Muscle of leg (tissue), 11 donors: ENCODE results near the gene ZNF444. TPM values are rescaled to one million over a fixed set of nuclear protein-coding genes. Genes with fewer than 3 reads are reported as not detected.

Source experiments
- DNase-seq: peaks from one replicate; pipeline ENCODE4 v3.0.0; 2013
- H3K27ac ChIP-seq: one replicate; pipeline ENCODE4 v1.5.1; 2013; ENCODE audit warnings: mild to moderate bottlenecking, low read length, control low read depth
- H3K27me3 ChIP-seq: one replicate; pipeline ENCODE4 v1.6.1; 2013; ENCODE audit warnings: low read length; ENCODE audit not compliant: control insufficient read depth, insufficient read depth
- H3K36me3 ChIP-seq: one replicate; pipeline ENCODE4 v1.6.1; 2013; ENCODE audit warnings: low read length; ENCODE audit not compliant: control insufficient read depth, insufficient read depth
- H3K4me1 ChIP-seq: one replicate; pipeline ENCODE4 v1.6.1; 2013; ENCODE audit warnings: low read length; ENCODE audit not compliant: control insufficient read depth, insufficient read depth
- H3K4me3 ChIP-seq: one replicate; pipeline ENCODE4 v1.5.1; 2013; ENCODE audit warnings: low read length, control low read depth
- H3K9me3 ChIP-seq: replicated peaks from 2 replicates; pipeline ENCODE4 v1.6.1; 2013; ENCODE audit warnings: low read depth, low read length; ENCODE audit not compliant: control insufficient read depth
- WGBS: methylation state at CpG from one replicate; pipeline ENCODE4 v1.1.5; 2013; ENCODE audit warnings: missing lambda C conversion rate; ENCODE audit not compliant: insufficient coverage; 5-methylcytosine and 5-hydroxymethylcytosine counted together
- polyA plus RNA-seq, 8 donors: library from polyadenylated mRNA; unstranded; fragments of 120-200 nt; gene quantifications; one replicate each; pipeline versions ENCODE4 v1.2.1 to v1.2.3, GENCODE V29; 2013; ENCODE audit warnings: inconsistent platforms in 1 of 8, low replicate concordance in 1 of 8; ENCODE audit not compliant: insufficient read length in 8 of 8, insufficient read depth in 1 of 8
- total RNA-seq: library from RNA; stranded (reverse); fragments of 120-200 nt; gene quantifications from one replicate; pipeline ENCODE4 v1.2.4, GENCODE V29; 2013

Gene ZNF444
- total and polyA plus RNA-seq, 9 donors: 10.5 to 26.2 (median 19.4) TPM

DNA sequence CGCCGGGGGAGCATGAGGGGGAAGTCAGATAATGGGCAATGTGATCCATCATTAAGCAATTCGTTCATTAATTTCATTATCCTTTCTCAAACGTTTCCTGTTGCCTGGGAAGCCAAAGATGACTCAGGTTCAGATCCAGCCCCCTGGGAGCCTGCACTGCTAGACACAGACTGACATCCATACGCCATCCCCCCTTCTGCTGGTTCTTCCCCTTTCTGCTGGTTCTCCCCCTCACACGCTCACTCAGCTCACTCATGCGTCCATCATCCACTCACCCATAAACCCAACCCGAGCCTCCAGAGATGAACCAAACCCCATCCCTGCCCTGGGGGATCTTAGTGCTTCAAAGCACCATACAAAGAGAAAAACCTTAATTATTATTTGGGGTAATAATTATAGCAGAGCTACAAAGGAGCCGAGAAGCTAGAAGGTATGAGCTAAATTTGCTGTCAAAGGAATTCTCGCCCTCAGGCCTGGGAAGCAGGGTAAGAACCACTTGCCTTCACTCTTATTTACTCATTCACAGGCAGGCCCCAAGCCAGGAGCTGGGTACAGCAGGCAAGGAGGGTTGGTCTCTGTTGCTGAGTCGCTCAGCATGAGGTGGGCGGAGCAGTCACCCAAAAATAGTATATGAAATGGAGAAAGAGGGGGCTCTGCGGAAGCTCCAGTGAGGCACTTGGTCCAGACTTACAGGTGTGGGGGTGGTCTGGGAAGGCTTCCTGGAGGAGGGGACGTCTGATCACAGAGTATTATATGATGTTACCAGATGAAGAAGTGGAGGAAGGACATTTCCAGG, 7.0 kb upstream of the ZNF444 start:
- Histone ChIP-seq H3K4me3 (no peak overlapping the region), H3K4me1 (peaks cover 10% of the 10 kb centered on the region), H3K9me3 (no peaks in the 10 kb centered on the region), H3K27me3 (no peaks in the 10 kb centered on the region), H3K27ac (no peak overlapping the region), H3K36me3 (no peaks in the 10 kb centered on the region)
- WGBS: 58% methylated on average over 4 of the region's 14 CpGs
- DNase-seq: no peak

DNA sequence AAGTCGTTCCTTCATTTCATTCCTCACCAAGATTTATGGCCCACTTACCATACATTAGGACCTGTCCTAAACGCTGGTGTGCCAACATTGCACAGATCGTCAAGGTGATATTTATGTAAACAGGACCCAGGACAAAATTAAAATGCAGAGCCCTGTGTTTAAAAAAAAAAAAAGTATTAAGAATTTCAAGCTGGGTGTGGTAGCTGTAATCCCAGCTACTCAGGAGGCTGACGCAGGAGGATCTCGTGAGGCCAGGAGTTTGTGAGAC, 6.5 kb upstream of the ZNF444 start:
- Histone ChIP-seq H3K9me3 (no peaks in the 10 kb centered on the region), H3K27me3 (no peaks in the 10 kb centered on the region), H3K27ac (no peak overlapping the region), H3K36me3 (no peaks in the 10 kb centered on the region), H3K4me1 (peaks cover 10% of the 10 kb centered on the region), H3K4me3 (no peak overlapping the region)
- 71% methylated on average over 2 of the region's 5 CpGs for whole genome bisulfite sequencing
- no peak for DNase-seq

DNA sequence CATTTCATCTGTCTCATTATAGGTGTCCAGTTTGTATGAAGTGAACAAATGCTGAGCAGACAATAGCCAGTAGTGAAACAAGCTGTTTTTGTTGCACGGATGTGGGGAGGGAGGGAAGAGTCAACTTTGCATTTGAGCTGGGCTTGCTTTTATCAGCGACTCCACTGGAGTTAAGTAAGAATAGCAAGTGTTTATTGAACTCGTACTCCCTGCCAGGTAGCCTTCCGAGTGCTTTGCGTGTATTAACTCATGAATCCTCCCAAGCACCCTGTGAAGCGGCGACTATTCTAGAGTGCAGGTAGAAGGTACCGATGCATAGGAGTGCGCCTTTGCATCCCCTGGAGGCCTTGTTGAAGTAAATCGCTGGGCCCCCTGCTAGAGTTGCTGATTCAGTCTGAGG, 4.7 kb upstream of the ZNF444 start:
- Histone ChIP-seq H3K27me3 (no peaks in the 10 kb centered on the region), H3K4me3 (no peak overlapping the region), H3K36me3 (no peaks in the 10 kb centered on the region), H3K4me1 (peaks cover 18% of the 10 kb centered on the region), H3K27ac (no peak overlapping the region), H3K9me3 (no peaks in the 10 kb centered on the region)
- WGBS: 52% methylated on average over 7 of the region's 10 CpGs
- no peak for DNase-seq

DNA sequence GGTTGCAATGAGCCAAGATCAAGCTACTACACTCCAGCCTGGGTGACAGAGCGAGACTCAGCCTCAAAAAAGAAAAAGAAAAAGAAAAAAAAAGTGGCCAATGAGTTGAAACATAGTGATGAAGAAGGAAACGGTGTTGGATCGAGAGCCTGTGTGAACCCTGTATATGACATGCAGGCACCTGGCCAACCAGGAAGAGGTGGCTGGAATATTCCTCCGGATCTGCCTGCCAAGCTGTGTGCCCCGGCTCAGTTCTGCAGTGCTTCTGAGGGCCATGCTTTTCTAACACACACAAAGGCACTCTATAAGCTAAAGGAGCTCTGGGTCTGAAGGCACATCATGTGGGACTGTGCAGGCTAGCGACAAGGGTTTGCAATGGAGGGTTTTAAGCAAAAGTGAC, 3.7 kb upstream of the ZNF444 start:
- H3K9me3 ChIP-seq: no peaks in the 10 kb centered on the region
- 48% methylated on average over 4 of the region's 6 CpGs for WGBS
- H3K36me3 ChIP-seq: no peaks in the 10 kb centered on the region
- H3K4me1 ChIP-seq: peaks cover 21% of the 10 kb centered on the region
- DNase-seq: no peak
- H3K27ac ChIP-seq: no peak overlapping the region
- H3K4me3 ChIP-seq: no peak overlapping the region
- no peaks in the 10 kb centered on the region for H3K27me3 ChIP-seq

DNA sequence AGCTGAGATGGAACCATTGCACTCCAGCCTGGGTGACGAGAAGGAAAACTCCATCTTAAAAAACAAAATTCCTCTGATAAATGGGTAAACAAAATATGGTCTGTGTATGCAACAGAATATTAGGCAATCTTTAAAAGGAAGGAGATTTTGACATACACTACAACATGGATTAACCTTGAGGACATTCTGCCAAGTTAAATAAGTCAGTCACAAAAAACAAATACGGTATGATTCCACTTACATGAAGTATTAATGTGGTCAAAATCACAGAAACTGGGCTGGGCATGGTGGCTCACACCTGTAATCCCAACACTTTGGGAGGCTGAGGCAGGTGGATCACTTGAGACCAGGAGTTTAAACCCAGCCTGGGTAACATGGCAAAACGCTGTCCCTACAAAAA, 3.0 kb upstream of the ZNF444 start:
- Histone ChIP-seq H3K4me3 (no peak overlapping the region), H3K4me1 (peaks cover 23% of the 10 kb centered on the region), H3K27me3 (no peaks in the 10 kb centered on the region), H3K36me3 (no peaks in the 10 kb centered on the region), H3K27ac (no peak overlapping the region), H3K9me3 (no peaks in the 10 kb centered on the region)
- WGBS: 100% methylated on average over 1 of the region's 3 CpGs
- DNase-seq: no peak

DNA sequence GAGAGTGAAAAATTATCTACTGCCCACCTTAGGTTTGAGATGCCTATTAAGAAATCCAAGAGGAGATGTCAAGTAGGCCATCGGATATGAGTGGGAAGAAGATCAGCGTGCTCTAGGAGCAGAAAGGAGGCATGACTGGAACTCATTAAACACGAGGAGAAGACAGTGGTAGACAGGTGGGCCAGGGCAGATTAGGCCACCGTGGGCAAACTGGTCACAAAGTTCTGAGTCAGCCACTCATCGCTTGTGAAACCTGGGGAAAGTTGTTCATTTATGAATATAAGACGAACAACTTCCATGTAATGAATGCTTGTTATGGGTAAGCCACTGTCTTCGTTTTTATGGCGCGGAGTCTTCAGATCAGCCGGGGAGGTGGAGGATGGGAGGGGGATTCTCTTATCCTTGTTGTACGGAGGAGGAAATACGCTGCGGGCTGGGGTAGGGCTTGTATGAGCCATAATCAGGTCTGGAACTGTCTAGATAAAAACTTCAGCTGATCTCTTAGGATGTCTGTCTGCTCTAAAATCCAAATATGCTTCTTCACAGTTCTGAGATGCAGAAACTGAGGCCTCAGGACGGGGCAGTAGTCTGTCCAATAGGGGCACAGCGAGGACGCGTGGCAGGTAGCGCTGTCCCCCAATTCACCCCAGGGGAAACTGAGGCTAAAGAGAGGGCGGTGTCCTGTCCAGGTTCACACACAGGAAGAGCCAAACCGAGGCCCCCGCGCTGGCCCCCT, 1.1 kb upstream of the ZNF444 start:
- peaks cover 23% of the 10 kb centered on the region for H3K4me1 ChIP-seq
- no peaks in the 10 kb centered on the region for H3K27me3 ChIP-seq
- 26% methylated on average over 17 of the region's 22 CpGs for WGBS
- H3K36me3 ChIP-seq: no peaks in the 10 kb centered on the region
- peak overlapping the region; percentile 79 for H3K4me3 ChIP-seq
- H3K27ac ChIP-seq: peak overlapping the region; percentile 95
- peak; percentile 22 for DNase-seq
- H3K9me3 ChIP-seq: no peaks in the 10 kb centered on the region

DNA sequence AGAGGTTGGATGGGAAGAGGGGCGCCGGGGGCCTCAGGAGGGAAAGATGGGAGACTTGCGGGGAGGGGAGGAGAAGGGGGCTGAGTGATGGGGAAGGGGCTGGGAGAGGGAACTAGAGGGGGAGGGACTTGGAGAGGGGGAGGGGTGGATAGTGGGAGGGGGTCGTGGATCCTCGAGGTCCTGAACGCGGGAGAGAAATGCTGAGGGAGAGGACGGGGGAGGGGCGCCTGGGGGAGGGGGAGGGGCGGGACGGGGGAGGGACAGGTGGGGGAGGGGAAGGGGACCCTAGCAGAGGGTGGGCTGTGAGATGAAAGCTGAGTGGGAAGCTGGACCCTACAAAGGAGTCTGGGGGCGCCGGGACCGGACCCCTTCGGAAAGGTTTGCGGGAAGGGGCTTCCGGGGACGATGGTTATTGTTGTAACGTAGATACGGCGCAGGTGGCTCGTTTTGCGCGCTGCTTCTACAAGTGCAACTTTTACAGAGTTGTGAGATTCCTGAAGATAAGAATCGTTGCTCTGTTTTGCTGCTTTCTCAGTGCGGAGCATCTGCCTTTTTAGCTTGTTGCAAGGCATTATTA, 418 bp downstream of the ZNF444 start:
- Histone ChIP-seq H3K27me3 (no peaks in the 10 kb centered on the region), H3K27ac (peak overlapping the region; percentile 95), H3K36me3 (no peaks in the 10 kb centered on the region), H3K4me1 (peaks cover 29% of the 10 kb centered on the region), H3K9me3 (no peaks in the 10 kb centered on the region), H3K4me3 (peak overlapping the region; percentile 79)
- peak; percentile 39 for DNase-seq
- 0% methylated on average over 10 of the region's 26 CpGs for WGBS

DNA sequence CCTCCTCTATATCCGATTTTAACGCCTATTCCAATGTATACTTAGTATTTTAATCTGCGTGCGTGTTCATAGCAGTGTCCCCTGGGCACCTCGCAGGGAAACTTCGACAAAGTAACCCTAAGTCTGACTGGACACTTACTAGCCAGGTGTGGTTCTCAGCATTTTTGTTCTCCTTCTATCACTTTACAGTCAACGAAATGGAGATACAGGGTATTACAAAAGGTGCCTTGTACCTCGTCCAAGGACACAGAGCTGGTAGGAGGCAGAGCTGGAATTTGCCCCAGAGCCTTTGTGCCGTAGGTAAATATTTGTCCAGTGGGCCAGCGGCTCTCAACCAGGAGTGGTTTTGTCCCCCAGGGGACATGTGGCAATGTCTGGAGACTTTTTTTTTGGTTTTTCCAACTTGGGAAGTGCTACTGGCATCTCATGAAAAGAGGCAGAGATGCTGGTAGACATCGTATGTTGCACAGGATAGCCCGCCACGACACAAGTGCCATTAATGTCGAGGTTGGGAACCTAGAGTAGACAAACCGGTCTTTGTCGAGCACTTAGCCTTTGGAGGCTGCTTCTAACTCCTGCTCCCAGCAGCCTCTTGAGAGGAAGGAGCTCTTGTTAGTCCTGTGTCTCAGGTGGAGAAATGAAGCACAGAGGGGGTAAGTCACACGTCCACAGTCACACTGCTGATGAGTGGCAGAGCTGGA, 1.1 kb downstream of the ZNF444 start:
- peak overlapping the region; percentile 95 for H3K27ac ChIP-seq
- 55% methylated on average over 17 of the region's 17 CpGs for WGBS
- no peaks in the 10 kb centered on the region for H3K27me3 ChIP-seq
- no peak for DNase-seq
- H3K4me1 ChIP-seq: peaks cover 35% of the 10 kb centered on the region
- no peaks in the 10 kb centered on the region for H3K9me3 ChIP-seq
- H3K4me3 ChIP-seq: peak overlapping the region; percentile 79
- H3K36me3 ChIP-seq: peaks cover 3% of the 10 kb centered on the region

DNA sequence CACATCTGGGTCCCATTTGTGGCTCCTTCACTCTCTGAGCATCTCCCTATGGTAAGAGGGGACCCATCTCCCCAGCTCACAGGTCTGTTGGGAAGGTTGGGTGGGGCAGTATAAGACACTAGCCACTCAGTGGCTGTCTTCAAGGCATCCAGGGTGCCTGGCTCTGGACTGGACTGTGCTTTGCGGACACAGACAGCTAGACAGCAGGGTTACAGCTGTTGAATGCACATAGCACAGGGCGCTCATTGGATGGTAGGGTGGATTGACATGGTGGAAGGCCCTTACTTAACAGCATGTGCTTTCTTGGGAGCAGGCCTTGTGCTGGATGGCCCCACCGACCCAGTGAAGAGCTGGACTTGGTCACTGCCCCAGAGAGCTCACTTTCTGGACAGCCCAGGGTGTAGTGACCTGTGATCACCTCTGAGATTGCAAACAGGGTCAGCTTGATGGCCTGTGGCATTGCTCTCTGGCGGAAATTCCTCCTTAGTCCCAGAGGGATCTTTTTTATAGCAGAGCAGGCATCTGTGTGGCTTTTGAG, 1.9 kb downstream of the ZNF444 start:
- 72% methylated on average over 2 of the region's 4 CpGs for WGBS
- no peak overlapping the region for H3K4me3 ChIP-seq
- DNase-seq: no peak
- no peaks in the 10 kb centered on the region for H3K27me3 ChIP-seq
- H3K36me3 ChIP-seq: peaks cover 10% of the 10 kb centered on the region
- peaks cover 40% of the 10 kb centered on the region for H3K4me1 ChIP-seq
- H3K27ac ChIP-seq: no peak overlapping the region
- no peaks in the 10 kb centered on the region for H3K9me3 ChIP-seq

DNA sequence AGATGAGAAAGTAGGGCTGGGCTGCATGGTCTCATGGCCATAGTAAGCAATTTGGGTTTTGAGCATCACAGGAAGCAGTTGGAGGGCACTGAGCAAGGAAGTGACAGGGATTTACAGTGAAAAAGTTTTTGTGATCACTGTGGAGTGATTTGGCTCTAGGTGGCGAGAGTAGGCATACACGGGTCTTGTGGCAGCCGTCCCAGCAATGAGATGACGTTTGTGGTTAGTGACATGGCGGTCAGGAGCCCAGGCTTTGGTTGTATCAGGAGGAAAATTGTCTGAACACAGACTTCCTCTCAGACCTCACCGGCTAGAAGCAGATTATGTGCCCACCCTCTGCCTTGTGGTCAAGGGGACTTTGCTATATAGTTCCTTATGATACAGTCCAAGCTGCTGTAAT, 3.3 kb downstream of the ZNF444 start:
- WGBS: 52% methylated on average over 2 of the region's 6 CpGs
- Histone ChIP-seq H3K9me3 (no peaks in the 10 kb centered on the region), H3K4me3 (no peak overlapping the region), H3K27ac (no peak overlapping the region), H3K36me3 (peaks cover 19% of the 10 kb centered on the region), H3K4me1 (peaks cover 40% of the 10 kb centered on the region), H3K27me3 (no peaks in the 10 kb centered on the region)
- DNase-seq: no peak
